ENCODE data around the gene OR2L8.
A peak's percentile ranks its signal among the peaks of the same experiment; 100 is the strongest.
"Not testable (repeated sequence)": the region's sequence is repeated elsewhere in the genome, so short reads cannot be mapped to it uniquely, and the experiment has no call there.

OR2L8 gene

GRCh38 chr1:247935781-247936180 is 12.9 kb upstream of the OR2L8 start:
- Histone ChIP-seq H2AK5ac (ENCODE audit: low read length) (no peak overlapping the region), H3K9me3 (ENCODE audit: insufficient read depth, low read depth, low read length) (peaks cover 11% of the 10 kb centered on the region), H3K9ac (ENCODE audit: low read length) (no peak overlapping the region), H3K4ac (ENCODE audit: low read depth, low read length) (no peak overlapping the region), H4K8ac (ENCODE audit: low read depth, low read length) (no peak overlapping the region), H3K4me1 (ENCODE audit: control insufficient read depth in 1 of 2, insufficient read depth in 2 of 2, low read length in 2 of 2) (no peaks in the 10 kb centered on the region), H2BK120ac (ENCODE audit: insufficient read depth, low read length, poor library complexity) (no peak overlapping the region), H3K14ac (ENCODE audit: low read length) (no peak overlapping the region), H2BK5ac (ENCODE audit: low read depth, low read length, poor library complexity) (no peak overlapping the region), H4K91ac (ENCODE audit: low read depth, low read length) (no peak overlapping the region), H4K12ac (ENCODE audit: low read depth, low read length) (no peak overlapping the region), H3K4me3 (ENCODE audit: low read depth, low read length) (no peak overlapping the region), H2AFZ (ENCODE audit: insufficient read depth, low read length, poor library complexity) (no peak overlapping the region), H3K27me3 (ENCODE audit: insufficient read depth, low read length) (no peaks in the 10 kb centered on the region), H3K4me2 (ENCODE audit: low read length) (no peak overlapping the region), H3K27ac (ENCODE audit: low read depth, low read length) (no peak overlapping the region), H3K79me2 (ENCODE audit: control insufficient read depth, insufficient read depth, low read length, poor library complexity) (no peaks in the 10 kb centered on the region), H3K36me3 (ENCODE audit: control insufficient read depth in 1 of 2, insufficient read depth in 2 of 2, low read length in 2 of 2) (no peaks in the 10 kb centered on the region), H3K18ac (ENCODE audit: low read length) (no peak overlapping the region), H3K23ac (ENCODE audit: low read length) (no peak overlapping the region), H2BK12ac (ENCODE audit: low read length) (no peak overlapping the region), H3K79me1 (ENCODE audit: low read length) (no peaks in the 10 kb centered on the region)
- no peak for DNase-seq
- no CpG with 5 or more reads among the region's 9 CpGs for WGBS (ENCODE audit: extremely low coverage, insufficient coverage, insufficient read length)

- H3K4me1 ChIP-seq (ENCODE audit: control insufficient read depth in 1 of 2, insufficient read depth in 2 of 2, low read length in 2 of 2) = no peaks in the 10 kb centered on the region
- H4K91ac ChIP-seq (ENCODE audit: low read depth, low read length) = no peak overlapping the region
- no peak overlapping the region for H4K8ac ChIP-seq (ENCODE audit: low read depth, low read length)
- H2BK120ac ChIP-seq (ENCODE audit: insufficient read depth, low read length, poor library complexity) = no peak overlapping the region
- H3K36me3 ChIP-seq (ENCODE audit: control insufficient read depth in 1 of 2, insufficient read depth in 2 of 2, low read length in 2 of 2) = no peaks in the 10 kb centered on the region
- no peak overlapping the region for H3K23ac ChIP-seq (ENCODE audit: low read length)
- H4K12ac ChIP-seq (ENCODE audit: low read depth, low read length) = no peak overlapping the region
- H3K27ac ChIP-seq (ENCODE audit: low read depth, low read length) = no peak overlapping the region
- H3K4me3 ChIP-seq (ENCODE audit: low read depth, low read length) = no peak overlapping the region
- H3K27me3 ChIP-seq (ENCODE audit: insufficient read depth, low read length) = no peaks in the 10 kb centered on the region
- no peak overlapping the region for H2BK12ac ChIP-seq (ENCODE audit: low read length)
- no peak overlapping the region for H3K4me2 ChIP-seq (ENCODE audit: low read length)
- H3K9me3 ChIP-seq (ENCODE audit: insufficient read depth, low read depth, low read length) = peaks cover 11% of the 10 kb centered on the region
- no peaks in the 10 kb centered on the region for H3K79me2 ChIP-seq (ENCODE audit: control insufficient read depth, insufficient read depth, low read length, poor library complexity)
- no peak overlapping the region for H3K14ac ChIP-seq (ENCODE audit: low read length)
- no peak overlapping the region for H2BK5ac ChIP-seq (ENCODE audit: low read depth, low read length, poor library complexity)
- no peak overlapping the region for H2AK5ac ChIP-seq (ENCODE audit: low read length)
- no CpG with 5 or more reads among the region's 18 CpGs for WGBS (ENCODE audit: extremely low coverage, insufficient coverage, insufficient read length)
- H3K18ac ChIP-seq (ENCODE audit: low read length) = no peak overlapping the region
- H3K4ac ChIP-seq (ENCODE audit: low read depth, low read length) = no peak overlapping the region
- no peak overlapping the region for H2AFZ ChIP-seq (ENCODE audit: insufficient read depth, low read length, poor library complexity)
- no peaks in the 10 kb centered on the region for H3K79me1 ChIP-seq (ENCODE audit: low read length)
- no peak overlapping the region for H3K9ac ChIP-seq (ENCODE audit: low read length)
- DNase-seq = no peak
Observed at GRCh38 chr1:247936415-247936814, 12.2 kb upstream of the OR2L8 start.

DNA sequence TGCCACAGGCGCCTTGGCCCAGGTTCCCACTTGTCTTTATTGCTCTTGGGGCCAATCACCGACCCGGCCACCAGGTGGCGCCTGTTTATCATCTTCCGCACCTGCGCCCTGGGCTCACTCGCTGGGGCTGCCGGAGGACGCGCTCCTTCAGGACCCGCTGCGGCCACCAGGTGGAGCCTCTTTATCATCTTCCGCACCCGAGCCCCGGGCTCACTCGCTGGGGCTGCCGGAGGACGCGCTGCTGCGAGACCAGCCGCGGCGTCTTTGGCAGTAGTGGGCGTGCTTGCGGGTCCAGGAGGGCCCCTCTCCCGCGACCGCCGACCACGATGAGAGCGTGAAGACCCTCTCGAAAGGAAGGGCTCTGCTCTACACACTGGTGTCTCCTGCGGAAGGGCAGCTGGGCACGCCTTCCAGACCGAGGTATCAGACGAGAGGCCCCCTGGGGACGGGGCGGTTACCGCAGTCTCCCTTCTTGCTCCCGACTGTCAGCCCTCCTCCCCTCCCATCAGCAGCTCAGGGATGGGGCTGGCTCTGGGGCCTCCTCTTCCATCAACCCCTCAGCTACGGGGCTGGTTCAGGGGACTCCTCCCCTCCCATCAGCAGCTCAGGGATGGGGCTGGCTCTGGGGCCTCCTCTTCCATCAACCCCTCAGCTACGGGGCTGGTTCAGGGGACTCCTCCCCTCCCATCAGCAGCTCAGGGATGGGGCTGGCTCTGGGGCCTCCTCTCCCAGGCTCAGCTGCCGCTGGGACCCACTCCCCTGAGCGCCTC is 11.5 kb upstream of the OR2L8 start:
- not testable (repeated sequence) for H2AK5ac ChIP-seq (ENCODE audit: low read length); H2BK120ac ChIP-seq (ENCODE audit: insufficient read depth, low read length, poor library complexity); H3K23ac ChIP-seq (ENCODE audit: low read length); H3K18ac ChIP-seq (ENCODE audit: low read length); H3K79me1 ChIP-seq (ENCODE audit: low read length); H3K27ac ChIP-seq (ENCODE audit: low read depth, low read length); H2BK5ac ChIP-seq (ENCODE audit: low read depth, low read length, poor library complexity); H4K91ac ChIP-seq (ENCODE audit: low read depth, low read length); H3K4ac ChIP-seq (ENCODE audit: low read depth, low read length); H4K12ac ChIP-seq (ENCODE audit: low read depth, low read length); H3K14ac ChIP-seq (ENCODE audit: low read length); H3K4me1 ChIP-seq (ENCODE audit: control insufficient read depth in 1 of 2, insufficient read depth in 2 of 2, low read length in 2 of 2); H3K79me2 ChIP-seq (ENCODE audit: control insufficient read depth, insufficient read depth, low read length, poor library complexity); H3K9ac ChIP-seq (ENCODE audit: low read length); H3K27me3 ChIP-seq (ENCODE audit: insufficient read depth, low read length); H2BK12ac ChIP-seq (ENCODE audit: low read length); H3K36me3 ChIP-seq (ENCODE audit: control insufficient read depth in 1 of 2, insufficient read depth in 2 of 2, low read length in 2 of 2); H4K8ac ChIP-seq (ENCODE audit: low read depth, low read length)
- H2AFZ ChIP-seq (ENCODE audit: insufficient read depth, low read length, poor library complexity) = peak overlapping the region; percentile 20
- peak; percentile 87 to 91 for DNase-seq
- peak overlapping the region; percentile 75 for H3K4me3 ChIP-seq (ENCODE audit: low read depth, low read length)
- peaks cover 11% of the 10 kb centered on the region for H3K9me3 ChIP-seq (ENCODE audit: insufficient read depth, low read depth, low read length)
- WGBS (ENCODE audit: extremely low coverage, insufficient coverage, insufficient read length) = no CpG with 5 or more reads among the region's 44 CpGs
- peak overlapping the region; percentile 84 for H3K4me2 ChIP-seq (ENCODE audit: low read length)

DNA sequence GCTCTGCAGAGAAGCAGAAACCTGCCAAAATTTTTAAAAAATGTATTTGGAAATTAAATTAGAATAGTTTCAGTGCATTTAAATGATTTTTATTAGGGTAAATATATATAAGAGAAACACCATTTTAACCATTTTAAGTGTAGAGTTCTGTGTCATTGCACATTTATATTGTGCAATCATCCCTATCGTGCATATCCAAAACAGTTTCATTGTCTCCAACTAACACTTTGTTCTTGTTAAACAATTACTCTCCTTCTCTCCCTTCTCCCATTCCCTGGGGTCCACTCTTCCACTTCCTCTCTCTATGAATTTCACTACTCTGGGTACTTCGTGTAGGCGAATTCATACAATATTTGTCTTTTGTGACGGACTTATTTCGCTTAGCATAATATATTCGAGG is 6.0 kb upstream of the OR2L8 start:
- Histone ChIP-seq H2AFZ (ENCODE audit: insufficient read depth, low read length, poor library complexity) (no peak overlapping the region), H3K18ac (ENCODE audit: low read length) (no peak overlapping the region), H2BK12ac (ENCODE audit: low read length) (no peak overlapping the region), H3K14ac (ENCODE audit: low read length) (no peak overlapping the region), H4K8ac (ENCODE audit: low read depth, low read length) (no peak overlapping the region), H2BK120ac (ENCODE audit: insufficient read depth, low read length, poor library complexity) (no peak overlapping the region), H2AK5ac (ENCODE audit: low read length) (no peak overlapping the region), H4K91ac (ENCODE audit: low read depth, low read length) (no peak overlapping the region), H2BK5ac (ENCODE audit: low read depth, low read length, poor library complexity) (no peak overlapping the region), H3K27ac (ENCODE audit: low read depth, low read length) (no peak overlapping the region), H4K12ac (ENCODE audit: low read depth, low read length) (no peak overlapping the region), H3K27me3 (ENCODE audit: insufficient read depth, low read length) (no peaks in the 10 kb centered on the region), H3K23ac (ENCODE audit: low read length) (no peak overlapping the region), H3K4me3 (ENCODE audit: low read depth, low read length) (no peak overlapping the region), H3K4me1 (ENCODE audit: control insufficient read depth in 1 of 2, insufficient read depth in 2 of 2, low read length in 2 of 2) (no peaks in the 10 kb centered on the region), H3K9ac (ENCODE audit: low read length) (no peak overlapping the region), H3K36me3 (ENCODE audit: control insufficient read depth in 1 of 2, insufficient read depth in 2 of 2, low read length in 2 of 2) (no peaks in the 10 kb centered on the region), H3K79me1 (ENCODE audit: low read length) (no peaks in the 10 kb centered on the region), H3K9me3 (ENCODE audit: insufficient read depth, low read depth, low read length) (no peaks in the 10 kb centered on the region), H3K4me2 (ENCODE audit: low read length) (no peak overlapping the region), H3K79me2 (ENCODE audit: control insufficient read depth, insufficient read depth, low read length, poor library complexity) (no peaks in the 10 kb centered on the region), H3K4ac (ENCODE audit: low read depth, low read length) (no peak overlapping the region)
- DNase-seq = no peak
- WGBS (ENCODE audit: extremely low coverage, insufficient coverage, insufficient read length) = no CpG with 5 or more reads among the region's 6 CpGs

All from trophoblast cell (in vitro differentiated cells and primary cell).